Stimulated activated CD4-positive, alpha-beta T cell treated with anti-CD3 and anti-CD28 coated beads, Interleukin-15, amount 100 ng/mL, for 48 hours (primary cell): Measurements from ENCODE around the gene MBD3.
"Not testable (repeated sequence)": the region's sequence is repeated elsewhere in the genome, so short reads cannot be mapped to it uniquely, and the experiment has no call there.

Experiments
- DNase-seq, 2 donors: peaks; one replicate each; pipeline ENCODE4 v3.0.0-alpha.2; 2020; ENCODE audit warnings: low read depth in 2 of 2

Gene MBD3, protein sequence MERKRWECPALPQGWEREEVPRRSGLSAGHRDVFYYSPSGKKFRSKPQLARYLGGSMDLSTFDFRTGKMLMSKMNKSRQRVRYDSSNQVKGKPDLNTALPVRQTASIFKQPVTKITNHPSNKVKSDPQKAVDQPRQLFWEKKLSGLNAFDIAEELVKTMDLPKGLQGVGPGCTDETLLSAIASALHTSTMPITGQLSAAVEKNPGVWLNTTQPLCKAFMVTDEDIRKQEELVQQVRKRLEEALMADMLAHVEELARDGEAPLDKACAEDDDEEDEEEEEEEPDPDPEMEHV

DNA sequence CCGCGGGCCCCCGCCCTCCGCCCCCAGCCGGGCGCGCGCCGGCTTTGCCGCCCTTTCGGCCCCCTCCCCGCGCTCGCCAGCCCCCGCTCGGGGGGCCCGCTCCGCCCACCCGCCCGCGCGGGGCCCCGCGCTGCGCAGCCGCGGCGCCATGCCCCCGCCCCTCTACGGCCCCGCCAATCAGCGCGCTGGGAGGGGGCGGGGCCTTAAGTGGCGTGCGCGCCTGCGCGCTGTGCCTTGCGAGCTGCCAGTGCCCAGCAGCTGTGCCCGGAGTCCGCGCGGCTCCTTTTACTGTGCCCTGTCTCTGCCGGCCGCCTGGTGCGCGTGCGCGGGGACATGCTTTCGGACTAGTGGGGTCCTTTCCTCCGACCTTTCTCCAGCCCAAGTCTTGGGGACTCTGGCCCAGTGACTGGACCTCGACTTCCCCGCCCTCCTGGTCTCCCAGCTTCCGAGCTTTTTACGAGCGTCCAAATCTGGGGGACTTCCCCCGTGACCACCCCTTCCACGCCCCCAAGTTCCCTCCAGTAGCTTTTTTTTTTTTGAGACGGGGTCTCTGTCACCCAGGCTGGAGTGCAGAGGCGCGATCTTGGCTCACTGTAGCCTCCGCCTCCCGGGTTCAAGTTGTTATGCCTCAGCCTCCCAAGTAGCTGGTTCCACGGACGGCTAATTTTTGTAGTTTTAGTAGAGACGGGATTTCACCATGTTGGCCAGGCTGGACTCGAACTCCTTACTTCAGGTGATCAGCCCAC, at the start of gene MBD3:
TSS of gene MBD3 (minus strand) at position 111 of the 746 bp plus-strand sequence. CDS start 234 bp downstream, outside the sequence.
- peak; percentile 74 to 83 for DNase-seq

DNA sequence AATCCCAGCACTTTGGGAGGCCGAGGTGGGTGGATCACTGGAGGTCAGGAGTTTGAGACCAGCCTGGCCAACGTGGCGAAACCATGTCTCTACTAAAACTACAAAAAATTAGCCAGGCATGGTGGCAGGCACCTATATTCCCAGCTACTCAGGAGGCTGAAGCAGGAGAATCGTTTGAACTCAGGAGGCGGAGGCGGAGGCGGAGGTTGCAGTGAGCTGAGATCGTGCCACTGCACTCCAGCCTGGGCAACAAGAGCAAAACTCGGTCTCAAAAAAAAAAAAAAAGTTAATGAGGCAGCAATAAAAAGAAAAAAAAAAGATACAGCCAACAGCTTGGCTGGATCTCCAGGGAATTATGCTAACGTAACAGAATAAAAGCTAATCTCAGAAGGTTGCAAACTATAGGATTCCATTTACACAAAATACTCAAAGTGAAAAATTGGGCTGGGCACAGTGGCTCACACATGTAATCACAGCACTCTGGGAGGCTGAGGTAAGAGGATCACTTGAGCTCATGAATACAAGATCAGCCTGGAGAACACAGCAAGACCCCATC, 48.3 kb upstream of the MBD3 start:
- DNase-seq: not testable (repeated sequence)

DNA sequence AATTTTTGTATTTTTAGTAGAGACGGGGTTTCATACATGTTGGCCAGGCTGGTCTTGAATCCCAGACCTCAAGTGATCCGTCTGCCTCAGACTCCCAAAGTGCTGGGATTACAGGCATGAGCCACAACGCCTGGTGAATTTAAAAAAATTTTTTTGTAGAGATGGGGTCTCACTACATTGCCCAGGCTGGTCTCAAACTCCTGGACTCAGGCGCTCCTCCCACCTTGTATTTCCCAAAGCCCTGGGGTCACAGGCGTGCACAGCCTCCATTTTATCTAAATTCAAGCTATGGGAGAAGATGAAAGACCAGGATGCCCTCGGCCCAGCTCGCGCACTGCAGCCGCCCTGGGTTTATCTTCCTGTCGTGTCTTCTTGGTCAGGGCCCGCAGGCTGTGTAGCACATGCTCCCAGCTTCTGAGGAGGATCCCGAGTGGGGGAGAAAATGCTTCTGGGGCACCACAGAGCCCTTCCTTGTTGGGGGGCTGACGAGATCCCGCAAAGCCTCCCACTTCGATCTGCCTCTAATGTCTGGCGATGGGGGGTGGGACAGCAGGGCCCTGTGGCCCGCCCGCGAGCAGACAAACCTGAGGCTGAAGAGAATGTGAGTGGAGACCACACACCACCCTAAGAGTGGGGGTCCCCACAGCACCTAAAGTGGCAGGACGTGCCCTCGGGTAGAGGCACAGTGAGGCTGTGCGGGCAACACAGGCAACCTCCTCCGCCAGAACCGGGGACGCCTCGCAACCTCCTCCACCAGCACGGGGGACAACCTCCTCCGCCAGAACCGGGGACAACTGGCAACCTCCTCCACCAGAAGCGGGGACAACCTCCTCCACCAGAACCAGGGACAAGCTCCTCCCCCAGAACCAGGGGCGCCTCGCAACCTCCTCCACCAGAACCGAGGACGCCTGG, 43.9 kb upstream of the MBD3 start:
- DNase-seq: no peak

- DNase-seq: no peak
Measured at GRCh38 chr19:1634938-1635243, 42.2 kb upstream of the MBD3 start.

DNA sequence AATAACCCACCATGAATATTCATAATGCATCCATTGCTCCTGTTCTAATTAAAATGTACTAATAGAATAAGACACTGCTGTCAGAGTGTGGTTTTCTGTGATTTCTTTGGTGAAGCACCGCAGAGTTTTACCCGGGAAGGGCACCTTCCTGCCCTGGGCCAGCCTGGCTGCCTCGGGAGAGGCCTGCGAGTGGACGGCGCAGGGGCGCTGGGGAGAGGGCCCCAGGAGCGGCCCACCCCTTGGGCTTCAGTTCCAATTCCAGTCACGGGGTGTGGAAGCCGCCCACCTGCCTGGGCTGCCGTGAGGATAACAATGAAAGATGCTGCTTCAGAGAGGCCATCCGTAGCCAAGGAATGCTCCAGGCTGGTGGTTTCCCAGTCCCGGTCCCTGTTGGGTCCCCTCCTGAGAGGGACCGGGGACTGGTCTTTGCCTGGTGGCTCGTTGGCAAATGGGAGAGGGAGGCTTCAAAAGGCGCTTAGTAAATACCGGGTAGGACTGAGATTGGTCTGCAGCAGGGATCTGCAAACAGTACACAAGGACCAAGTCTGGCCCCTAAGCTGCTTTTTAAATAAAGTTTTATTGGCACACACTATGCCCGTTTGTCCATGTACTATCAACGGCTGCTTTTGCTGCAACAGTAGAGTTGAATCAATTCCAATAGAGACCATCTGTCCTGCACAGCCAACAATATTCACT, 41.7 kb upstream of the MBD3 start:
- DNase-seq: no peak

DNA sequence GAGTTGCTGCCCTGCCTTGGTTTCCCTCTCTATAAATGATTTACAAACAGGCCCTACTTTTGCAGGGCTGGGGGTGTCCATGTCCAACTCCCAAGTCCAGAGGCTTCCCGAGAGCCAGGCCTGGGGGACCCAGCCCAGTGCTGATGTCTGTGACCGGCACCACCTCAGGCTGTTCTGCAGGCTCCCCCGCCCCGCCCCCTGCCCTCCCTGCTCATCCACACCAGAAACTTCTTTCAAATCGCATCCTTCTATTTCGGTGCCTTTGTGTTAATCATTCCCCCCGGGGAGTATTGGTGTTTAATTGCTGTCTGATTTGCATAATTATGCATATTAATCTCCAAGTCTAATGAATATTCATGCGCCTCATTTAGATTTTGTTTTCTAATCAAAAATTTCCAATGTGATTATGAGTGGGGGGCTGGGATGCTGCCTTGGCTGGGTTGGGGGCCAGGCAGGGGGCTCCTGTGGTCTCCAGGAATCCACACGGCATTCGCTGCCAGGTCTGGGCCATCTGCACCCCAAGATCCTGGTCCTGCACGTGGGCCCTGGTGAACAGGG, 40.7 kb upstream of the MBD3 start:
- no peak for DNase-seq

DNA sequence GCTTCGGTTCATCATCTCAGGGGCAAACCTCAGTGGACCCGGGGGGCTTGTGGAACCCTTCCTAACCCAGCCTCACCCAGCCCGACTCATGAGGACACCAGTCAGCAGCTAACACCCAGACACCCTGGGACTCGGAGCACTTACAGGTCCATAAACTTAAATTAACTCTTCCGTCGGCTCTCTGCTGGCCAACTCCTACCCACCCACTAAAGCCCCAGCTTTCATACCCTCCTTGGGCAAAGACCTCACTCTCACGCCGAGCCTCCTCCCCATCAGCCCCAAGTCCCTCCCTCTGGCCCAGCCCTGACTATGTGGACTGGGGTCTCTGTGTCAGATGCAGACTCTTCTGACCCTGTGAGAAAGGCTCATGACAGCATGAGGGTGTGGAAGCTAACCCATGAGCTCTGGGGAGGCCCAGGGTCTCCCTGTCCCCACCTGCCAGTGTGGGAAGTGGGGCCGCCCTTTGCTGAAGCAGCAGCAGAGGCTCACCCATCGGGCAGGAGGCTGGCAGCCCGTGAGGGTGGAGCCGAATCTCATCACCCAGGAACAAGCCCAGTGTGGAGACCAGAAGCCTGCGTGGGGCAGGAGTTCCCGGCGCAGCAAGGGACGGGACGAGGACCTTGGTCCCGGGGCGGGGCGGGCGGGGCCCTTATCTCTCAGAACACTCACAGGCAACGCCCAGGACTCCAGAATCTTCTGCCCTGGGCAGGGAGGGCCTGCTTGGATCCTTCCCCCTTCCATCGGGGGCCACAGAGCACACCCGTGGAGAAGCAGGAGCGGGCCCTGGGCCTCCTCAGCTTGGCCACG, 40.0 kb upstream of the MBD3 start:
- no peak for DNase-seq

DNA sequence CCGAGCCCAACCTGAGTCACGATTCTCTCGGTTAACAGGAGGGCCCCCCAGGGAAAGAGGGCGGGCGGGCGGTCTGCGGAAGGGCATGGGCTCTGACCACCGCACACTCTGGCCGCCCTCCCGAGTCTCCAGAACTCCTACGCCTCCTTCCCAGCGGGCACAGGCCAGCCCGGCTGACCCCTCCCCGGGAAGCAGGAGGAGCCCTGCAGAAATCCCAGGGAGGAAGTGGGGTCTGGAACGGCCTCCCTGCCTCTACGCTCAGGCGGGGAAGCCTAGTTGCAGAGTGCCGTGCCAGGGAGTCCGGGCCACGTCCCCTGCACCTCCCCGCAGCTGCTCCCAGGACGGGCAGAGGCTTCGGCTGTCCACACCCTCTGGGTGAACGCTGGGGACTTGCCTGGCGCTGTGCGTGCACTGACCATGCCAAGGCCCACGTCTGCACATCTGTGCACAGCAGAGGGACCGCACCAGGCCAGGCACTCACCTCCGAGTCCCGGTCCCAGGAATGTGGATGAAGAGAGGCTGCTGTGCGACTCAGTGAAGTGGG, 39.0 kb upstream of the MBD3 start:
- no peak for DNase-seq

DNA sequence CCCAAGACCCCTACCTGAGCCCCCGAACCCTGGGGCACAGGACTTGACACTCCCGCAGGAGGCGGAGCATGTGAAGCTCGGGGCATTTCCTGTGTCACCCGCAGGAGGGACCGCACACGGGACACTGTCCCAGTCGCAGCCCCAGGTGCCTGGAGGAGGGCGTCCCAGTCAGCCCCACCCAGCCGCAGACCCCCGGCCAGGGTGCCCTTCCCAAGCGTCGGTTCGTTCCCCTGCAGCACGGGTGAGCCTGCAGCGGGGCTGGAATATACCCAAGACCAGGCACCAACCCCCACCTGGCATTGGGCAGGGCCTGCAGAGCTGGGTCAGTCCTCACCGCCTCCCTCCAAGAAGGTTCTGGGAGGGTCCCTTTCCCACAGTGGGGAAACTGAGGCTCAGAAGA, 38.1 kb upstream of the MBD3 start:
- DNase-seq: no peak

- DNase-seq: no peak
Measured at GRCh38 chr19:1630012-1630411, 37.3 kb upstream of the MBD3 start.

- DNase-seq: no peak
Measured at GRCh38 chr19:1629256-1629808, 36.7 kb upstream of the MBD3 start.

DNA sequence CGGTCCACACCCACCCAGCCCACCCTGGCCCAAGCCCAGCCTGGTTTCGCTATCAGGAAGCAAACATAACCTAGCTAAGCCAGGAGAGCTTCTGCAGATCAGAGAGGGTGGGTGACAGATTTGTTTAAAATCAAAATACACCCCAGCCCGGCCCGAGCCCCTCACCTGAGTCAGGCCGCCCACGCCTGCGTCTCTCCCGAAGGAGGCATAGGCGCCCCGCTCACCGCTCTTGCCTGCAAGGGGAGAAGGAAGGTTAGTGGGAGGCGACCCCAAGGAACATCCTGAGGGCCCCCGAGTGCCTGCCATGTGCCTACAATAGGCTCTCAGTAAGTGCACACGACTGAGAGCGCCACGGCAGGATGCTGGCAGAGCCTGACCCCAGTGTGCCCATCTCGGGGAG, 34.5 kb upstream of the MBD3 start:
- no peak for DNase-seq

GRCh38 chr19:1626417-1627010, 33.8 kb upstream of the MBD3 start:
- no peak for DNase-seq

DNA sequence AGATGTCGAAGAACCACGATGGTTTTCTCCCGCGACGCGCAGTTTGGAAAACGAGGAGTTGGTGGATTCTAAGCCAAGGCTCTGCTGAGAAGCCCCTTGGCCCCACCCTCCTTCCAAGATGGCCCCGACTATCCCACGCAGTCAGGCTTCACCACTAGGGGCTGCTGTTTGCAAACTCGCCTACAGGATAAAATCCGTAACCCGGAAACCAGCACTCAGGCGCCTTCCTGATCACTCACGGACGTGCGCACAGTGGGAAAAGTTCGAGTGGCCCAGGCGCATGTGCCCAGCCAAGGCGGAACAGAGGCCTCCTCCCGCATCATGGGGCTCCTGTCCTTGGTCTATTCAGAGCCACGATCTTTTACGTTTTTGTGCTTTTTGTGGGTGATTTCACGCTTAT, 31.8 kb upstream of the MBD3 start:
- peak in 1 of 2 donors; percentile 44 for DNase-seq

DNA sequence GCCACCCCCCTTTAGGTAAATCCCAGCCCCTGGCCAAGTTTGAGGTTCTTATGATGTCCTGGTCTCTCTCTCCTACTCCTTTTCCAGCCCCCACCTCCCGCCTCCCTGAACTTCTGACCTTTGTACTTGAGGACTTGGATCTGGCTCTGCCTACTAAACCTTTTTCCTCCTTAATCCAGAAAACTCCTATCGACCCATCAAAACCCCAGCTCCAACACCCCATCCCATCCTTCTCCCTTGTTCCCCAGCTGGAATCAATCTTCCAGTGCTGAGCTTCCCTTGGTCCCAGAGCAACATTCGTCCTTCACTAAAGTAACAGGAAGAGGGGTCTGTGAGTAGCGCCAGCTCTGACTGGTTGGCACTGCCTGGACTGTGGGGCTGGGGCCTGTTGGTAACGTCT, 29.9 kb upstream of the MBD3 start:
- DNase-seq: no peak

GRCh38 chr19:1622007-1622406, 29.3 kb upstream of the MBD3 start:
- DNase-seq: no peak

DNA sequence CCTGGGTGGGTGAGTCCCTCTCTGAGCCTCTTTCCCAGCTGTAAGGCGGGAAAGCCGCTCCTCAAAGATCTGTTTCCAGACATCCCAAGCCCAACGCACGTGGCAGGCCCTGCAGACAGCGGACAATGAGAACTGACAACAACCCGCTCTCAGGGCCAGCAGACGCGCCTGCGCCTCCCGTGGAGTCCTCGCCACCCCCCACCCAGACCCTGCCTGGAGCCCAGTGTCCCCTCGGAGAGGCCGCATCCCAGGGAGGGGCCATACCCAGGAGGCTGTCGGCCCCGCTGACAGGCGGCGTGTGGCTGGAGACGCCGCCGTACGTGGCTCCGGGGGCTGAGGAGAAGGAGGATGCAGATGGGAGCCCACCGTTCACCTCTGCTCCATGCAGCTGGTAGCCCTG, 28.9 kb upstream of the MBD3 start:
- no peak for DNase-seq

- no peak for DNase-seq
Measured at GRCh38 chr19:1621021-1621420, 28.4 kb upstream of the MBD3 start.

DNA sequence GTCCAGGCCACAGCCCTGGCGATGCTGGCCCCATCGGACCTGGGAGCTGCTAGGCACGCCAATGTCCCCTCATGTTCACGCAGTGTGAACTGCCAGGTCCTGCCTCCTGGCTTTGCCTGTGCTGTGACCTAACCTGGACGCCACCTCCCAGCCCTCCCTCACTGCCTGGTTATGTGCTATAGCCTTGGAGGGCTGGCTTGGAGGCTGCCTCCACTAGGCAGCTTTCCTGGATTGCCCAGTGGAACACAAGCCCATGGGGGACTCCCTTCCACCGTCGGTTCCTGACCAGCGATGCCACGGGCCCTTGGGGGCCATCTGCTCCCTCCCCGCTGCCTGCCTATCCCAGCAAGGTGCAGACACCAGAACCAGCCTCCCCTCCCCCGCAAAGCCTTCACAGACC, 27.8 kb upstream of the MBD3 start:
- DNase-seq: no peak
